Endothelial cell of umbilical vein (primary cell): ENCODE data around the gene CRYBB2. TPM values are rescaled to one million over a fixed set of nuclear protein-coding genes. Genes with fewer than 3 reads are reported as not detected.

Experiments used
- BruUV-seq: library from RNA; stranded (reverse); fragments of 400-500 nt; replicated peaks from 2 replicates; lab custom pipeline; 2021; lab: Mats Ljungman, UMichigan
- CTCF ChIA-PET: fragments of 300-600, 350-600 bp; sonication (Branson Sonifier 250); formaldehyde crosslinking; loops from one replicate; lab custom pipeline; 2021; ENCODE audit warnings: antibody characterized with exemption, inconsistent platforms; lab: Charles Lee
- POLR2A ChIA-PET: fragments of 300-600, 350-600 bp; sonication (Branson Sonifier 250); formaldehyde crosslinking; loops from one replicate; lab custom pipeline; 2021; ENCODE audit warnings: antibody characterized with exemption, inconsistent platforms; lab: Charles Lee
- DNase-seq: peaks from one replicate; pipeline ENCODE4 v3.0.0-alpha.2; 2011; ENCODE audit warnings: low read depth, low spot score
- FAIRE-seq: peaks from 2 replicates; lab custom pipeline; 2011; peaks lifted over from hg19 to GRCh38; lab: Jason Lieb, UNC
- H2AFZ ChIP-seq: 2 replicates; pipeline ENCODE4 v1.6.0; 2012; ENCODE audit warnings: low read depth, low read length, control low read depth, inconsistent platforms
- H3K27ac ChIP-seq: 2 replicates; pipeline ENCODE4 v1.5.1; 2011; ENCODE audit warnings: low read depth, mild to moderate bottlenecking, control low read depth, low read length, moderate library complexity; ENCODE audit not compliant: insufficient read depth
- H3K27me3 ChIP-seq, 2 experiments: 2 replicates each; pipeline versions ENCODE4 v1.6.0 to v1.6.1; 2011; ENCODE audit warnings: low read length in 2 of 2, mixed read lengths in 1 of 2; ENCODE audit not compliant: control insufficient read depth in 2 of 2, insufficient read depth in 2 of 2
- H3K36me3 ChIP-seq, 2 experiments: 2 replicates in 1 of 2; 3 replicates in 1 of 2; pipeline ENCODE4 v1.5.1; 2011; ENCODE audit warnings: low read length in 2 of 2, mild to moderate bottlenecking in 1 of 2, moderate library complexity in 1 of 2; ENCODE audit not compliant: control insufficient read depth in 2 of 2, insufficient read depth in 2 of 2; ENCODE audit errors: extremely low read depth in 1 of 2
- H3K4me1 ChIP-seq: 3 replicates; pipeline ENCODE4 v1.5.1; 2011; ENCODE audit warnings: mild to moderate bottlenecking, low read length; ENCODE audit not compliant: control insufficient read depth, insufficient read depth; ENCODE audit errors: extremely low read depth
- H3K4me2 ChIP-seq: 2 replicates; pipeline ENCODE4 v1.6.1; 2011; ENCODE audit warnings: low read length, control low read depth, mixed read lengths; ENCODE audit not compliant: insufficient read depth
- H3K4me3 ChIP-seq, 3 experiments: fragments of 200-600 bp in 1 of 3; sonication (generic), shearing (Covaris generic) in 1 of 3; replicated peaks in 1 of 3; 2 replicates each; pipeline ENCODE4 v1.5.1; 2011 to 2016; ENCODE audit warnings: control low read depth in 3 of 3, low read length in 3 of 3, mild to moderate bottlenecking in 2 of 3, inconsistent platforms in 1 of 3, low read depth in 1 of 3, moderate library complexity in 1 of 3; ENCODE audit not compliant: insufficient read depth in 1 of 3
- H3K79me2 ChIP-seq: 2 replicates; pipeline ENCODE4 v1.6.0; 2012; ENCODE audit warnings: low read length, inconsistent platforms; ENCODE audit not compliant: control insufficient read depth, insufficient read depth
- H3K9ac ChIP-seq: replicated peaks from 2 replicates; pipeline ENCODE3; 2011; ENCODE audit warnings: low read length, control low read depth; ENCODE audit not compliant: insufficient read depth; ENCODE audit errors: extremely low read depth
- H3K9me1 ChIP-seq: replicated peaks from 3 replicates; pipeline ENCODE4 v1.6.0; 2011; ENCODE audit warnings: mild to moderate bottlenecking, low read length; ENCODE audit not compliant: control insufficient read depth, insufficient read depth; ENCODE audit errors: extremely low read depth
- H3K9me3 ChIP-seq: replicated peaks from 2 replicates; pipeline ENCODE4 v1.5.1; 2012; ENCODE audit warnings: low read length, inconsistent platforms; ENCODE audit not compliant: control insufficient read depth, insufficient read depth
- H4K20me1 ChIP-seq: replicated peaks from 2 replicates; pipeline ENCODE3; 2011; ENCODE audit warnings: mild to moderate bottlenecking, low read length; ENCODE audit not compliant: control insufficient read depth, insufficient read depth; ENCODE audit errors: extremely low read depth
- EZH2 ChIP-seq: IDR thresholded peaks from 2 replicates; pipeline ENCODE4 v1.6.1; 2012; ENCODE audit warnings: borderline replicate concordance, low read depth, mild to moderate bottlenecking, moderate library complexity, low read length, inconsistent platforms; ENCODE audit not compliant: severe bottlenecking
- FOS ChIP-seq: IDR thresholded peaks from 2 replicates; pipeline ENCODE4 v1.6.1; 2011; ENCODE audit warnings: mild to moderate bottlenecking, low read length, moderate library complexity, borderline replicate concordance; ENCODE audit not compliant: insufficient read depth
- GATA2 ChIP-seq: IDR thresholded peaks from 2 replicates; pipeline ENCODE4 v1.7.0; 2011; ENCODE audit warnings: low read depth, mild to moderate bottlenecking, moderate library complexity, mixed read lengths, low read length; ENCODE audit not compliant: insufficient read length, insufficient read depth
- JUN ChIP-seq: IDR thresholded peaks from 2 replicates; pipeline ENCODE4 v1.6.1; 2011; ENCODE audit warnings: borderline replicate concordance, low read depth; ENCODE audit not compliant: insufficient read length, insufficient read depth
- MYC ChIP-seq: IDR thresholded peaks from one replicate; pipeline ENCODE4 v1.6.1; 2011; ENCODE audit warnings: mild to moderate bottlenecking, low read depth, low read length
- POLR2A ChIP-seq: IDR thresholded peaks from 2 replicates; pipeline ENCODE4 v1.6.1; 2012; ENCODE audit warnings: low read depth, mild to moderate bottlenecking, control low read depth, low read length
- POLR2AphosphoS5 ChIP-seq: IDR thresholded peaks from 2 replicates; pipeline ENCODE4 v1.6.1; 2012; ENCODE audit warnings: low read depth, mild to moderate bottlenecking, control low read depth, low read length, moderate library complexity; ENCODE audit not compliant: insufficient read depth
- dilution Hi-C: fragments of 300-500 bp; cut with MboI; formaldehyde crosslinking; loops from one replicate; pipeline ENCODE4 v1.15.0; 2019; ENCODE audit warnings: low sequenced_read_pairs; ENCODE audit not compliant: extremely low pct_ligation_motif_present
- intact Hi-C: fragments of 100-400 bp; cut with micrococcal nuclease; formaldehyde crosslinking; loops from one replicate; pipeline ENCODE4 v1.10.0; 2022
- polyA plus RNA-seq, 4 experiments: library from polyadenylated mRNA; depleted of rRNA in 3 of 4; stranded (reverse) in 3 of 4; unstranded in 1 of 4; fragments of >200 nt; gene quantifications; 2 replicates each; pipeline versions ENCODE4 v1.2.1 to v1.2.3, GENCODE V29; 2011 to 2012; ENCODE audit warnings: missing spikeins in 1 of 4
- total RNA-seq: library from RNA; stranded (reverse); gene quantifications from 2 replicates; pipeline ENCODE4 v1.2.3, GENCODE V29; 2021
- TF ChIP-seq, protein P1 (sequence below): IDR thresholded peaks from 2 replicates; pipeline ENCODE4 v1.6.1; 2011; ENCODE audit not compliant: insufficient read depth, insufficient read length
- TF ChIP-seq, protein P2 (sequence below), 2 donors: IDR thresholded peaks; 1 replicate in 1 of 2; 2 replicates in 1 of 2; pipeline ENCODE4 v1.5.1; 2011; ENCODE audit warnings: low read length in 2 of 2, mild to moderate bottlenecking in 2 of 2, moderate library complexity in 2 of 2, control low read depth in 1 of 2, inconsistent platforms in 1 of 2, low read depth in 1 of 2; ENCODE audit not compliant: insufficient read depth in 1 of 2; ENCODE audit errors: extremely low read depth in 1 of 2

CRYBB2 gene
- total and polyA plus RNA-seq, 2 donors (not counting 3 experiments of a cell fraction or from before 2014, with no cell fraction given), result 0.36 to 1.4 TPM

DNA sequence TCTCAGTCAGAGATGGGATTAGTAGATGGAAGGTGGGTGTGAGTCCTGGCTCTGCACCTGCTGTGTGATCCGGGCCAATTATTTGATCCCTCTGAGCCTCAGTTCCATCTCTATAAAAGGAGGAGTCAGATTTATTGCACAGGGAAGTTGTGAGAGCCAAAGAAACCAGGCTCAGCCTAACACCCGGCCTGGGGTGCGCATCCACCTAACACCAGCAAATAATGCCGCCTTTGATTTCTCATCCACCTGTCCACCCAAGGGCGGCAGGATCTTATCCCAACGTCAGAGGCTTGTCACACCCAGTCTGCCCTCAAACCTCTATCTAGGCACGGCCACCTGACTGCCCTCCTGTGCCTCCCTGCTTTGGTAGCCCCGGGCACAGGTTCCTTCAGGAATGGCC is 2.4 kb downstream of the CRYBB2 start:
- ChIA-PET CTCF (no interaction called here), POLR2A (no interaction called here)
- no TSS peak for BruUV-seq
- H3K27ac ChIP-seq, result no peak overlapping the region
- no peaks in the 10 kb centered on the region for H3K4me1 ChIP-seq
- no peaks in the 10 kb centered on the region for H3K9me3 ChIP-seq
- H2AFZ ChIP-seq, result no peak overlapping the region
- H3K4me2 ChIP-seq, result no peak overlapping the region
- dilution Hi-C loops (no loop called here), intact Hi-C loops (no loop called here)
- no peak for TF ChIP-seq POLR2A
- TF ChIP-seq MYC, result no peak
- TF ChIP-seq JUN, result no peak
- TF ChIP-seq, protein P1, sequence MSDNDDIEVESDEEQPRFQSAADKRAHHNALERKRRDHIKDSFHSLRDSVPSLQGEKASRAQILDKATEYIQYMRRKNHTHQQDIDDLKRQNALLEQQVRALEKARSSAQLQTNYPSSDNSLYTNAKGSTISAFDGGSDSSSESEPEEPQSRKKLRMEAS, result no peak
- TF ChIP-seq, protein P2, sequence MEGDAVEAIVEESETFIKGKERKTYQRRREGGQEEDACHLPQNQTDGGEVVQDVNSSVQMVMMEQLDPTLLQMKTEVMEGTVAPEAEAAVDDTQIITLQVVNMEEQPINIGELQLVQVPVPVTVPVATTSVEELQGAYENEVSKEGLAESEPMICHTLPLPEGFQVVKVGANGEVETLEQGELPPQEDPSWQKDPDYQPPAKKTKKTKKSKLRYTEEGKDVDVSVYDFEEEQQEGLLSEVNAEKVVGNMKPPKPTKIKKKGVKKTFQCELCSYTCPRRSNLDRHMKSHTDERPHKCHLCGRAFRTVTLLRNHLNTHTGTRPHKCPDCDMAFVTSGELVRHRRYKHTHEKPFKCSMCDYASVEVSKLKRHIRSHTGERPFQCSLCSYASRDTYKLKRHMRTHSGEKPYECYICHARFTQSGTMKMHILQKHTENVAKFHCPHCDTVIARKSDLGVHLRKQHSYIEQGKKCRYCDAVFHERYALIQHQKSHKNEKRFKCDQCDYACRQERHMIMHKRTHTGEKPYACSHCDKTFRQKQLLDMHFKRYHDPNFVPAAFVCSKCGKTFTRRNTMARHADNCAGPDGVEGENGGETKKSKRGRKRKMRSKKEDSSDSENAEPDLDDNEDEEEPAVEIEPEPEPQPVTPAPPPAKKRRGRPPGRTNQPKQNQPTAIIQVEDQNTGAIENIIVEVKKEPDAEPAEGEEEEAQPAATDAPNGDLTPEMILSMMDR (IDR thresholded peaks at IDR 0.05; ENCODE audit: extremely low read depth in 1 of 2, insufficient read depth in 1 of 2, low read depth in 1 of 2, low read length in 2 of 2), result no peak
- TF ChIP-seq POLR2AphosphoS5, result no peak
- TF ChIP-seq EZH2, result no peak
- TF ChIP-seq GATA2, result no peak
- TF ChIP-seq FOS, result no peak
- no peak overlapping the region for H3K4me3 ChIP-seq
- no peaks in the 10 kb centered on the region for H3K9me1 ChIP-seq
- no peaks in the 10 kb centered on the region for H4K20me1 ChIP-seq
- no peaks in the 10 kb centered on the region for H3K36me3 ChIP-seq
- DNase-seq (no peak), FAIRE-seq (no peak)
- H3K9ac ChIP-seq, result no peak overlapping the region
- H3K27me3 ChIP-seq, result peaks cover 2 to 10% of the 10 kb centered on the region in 2 experiments
- H3K79me2 ChIP-seq, result no peaks in the 10 kb centered on the region
